GM21515 (cell line): Measurements from ENCODE around the gene DPP6.

Source experiments
- ATAC-seq: cut with Tn5 transposase; IDR thresholded peaks from one replicate; pipeline ENCODE4 v1.9.1; 2021; ENCODE audit not compliant: unreplicated experiment

The DPP6 gene

GRCh38 chr7:154844955-154845354 lies 792.8 kb downstream of the DPP6 start:
- ATAC-seq: no peak

- no peak for ATAC-seq
Observed at GRCh38 chr7:154848464-154848863, 796.3 kb downstream of the DPP6 start.

GRCh38 chr7:154852205-154852604 lies 800.0 kb downstream of the DPP6 start:
- no peak for ATAC-seq

- no peak for ATAC-seq
Observed at GRCh38 chr7:154853063-154853726, 801.0 kb downstream of the DPP6 start.

GRCh38 chr7:154853727-154854095 lies 801.5 kb downstream of the DPP6 start:
- no peak for ATAC-seq

GRCh38 chr7:154854836-154855235 lies 802.6 kb downstream of the DPP6 start:
- no peak for ATAC-seq

GRCh38 chr7:154855366-154855765 lies 803.2 kb downstream of the DPP6 start:
- no peak for ATAC-seq

GRCh38 chr7:154856733-154857132 lies 804.5 kb downstream of the DPP6 start:
- ATAC-seq: no peak

- ATAC-seq: no peak
Observed at GRCh38 chr7:154857240-154857639, 805.0 kb downstream of the DPP6 start.

- ATAC-seq: no peak
Observed at GRCh38 chr7:154857728-154858681, 805.8 kb downstream of the DPP6 start.

- ATAC-seq: no peak
Observed at GRCh38 chr7:154858836-154859537, 806.8 kb downstream of the DPP6 start.

GRCh38 chr7:154859747-154860620 lies 807.8 kb downstream of the DPP6 start:
- ATAC-seq: no peak

- no peak for ATAC-seq
Observed at GRCh38 chr7:154860621-154861375, 808.6 kb downstream of the DPP6 start.

- ATAC-seq: no peak
Observed at GRCh38 chr7:154861589-154861988, 809.4 kb downstream of the DPP6 start.

- no peak for ATAC-seq
Observed at GRCh38 chr7:154862153-154862791, 810.1 kb downstream of the DPP6 start.

- ATAC-seq: no peak
Observed at GRCh38 chr7:154863766-154864522, 811.7 kb downstream of the DPP6 start.

GRCh38 chr7:154864523-154864891 lies 812.3 kb downstream of the DPP6 start:
- no peak for ATAC-seq

GRCh38 chr7:154865984-154866685 lies 813.9 kb downstream of the DPP6 start:
- no peak for ATAC-seq
